Measurements from ENCODE around the gene SLC16A3. TPM values are rescaled to one million over a fixed set of nuclear protein-coding genes. Genes with fewer than 3 reads are reported as not detected.

SLC16A3 gene
- total and polyA plus RNA-seq, 4 donors = 1.1 to 10.5 (median 8.8) TPM

DNA sequence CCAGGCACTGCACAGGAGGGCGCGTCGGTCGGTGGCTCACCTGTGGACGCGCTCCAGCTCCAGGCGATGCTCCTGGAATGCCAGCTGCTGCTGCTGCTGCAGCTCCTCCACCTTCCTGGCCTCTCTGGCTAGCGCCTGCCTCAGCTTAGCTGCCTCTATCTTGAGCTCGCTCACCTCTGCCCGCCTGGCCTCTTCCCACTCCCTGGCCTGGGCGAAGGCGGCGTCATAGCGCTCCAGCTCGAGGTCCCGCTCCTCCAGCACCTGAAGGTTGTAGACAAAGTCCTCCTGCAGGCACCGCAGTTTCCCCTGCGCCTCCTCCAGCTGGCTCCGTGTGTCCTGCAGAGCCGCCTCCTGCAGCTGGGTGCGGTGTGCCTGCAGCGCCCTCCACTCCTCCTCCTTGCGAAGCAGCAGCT, 27.3 kb upstream of the SLC16A3 start:
- no peak overlapping the region for H3K4me3 ChIP-seq (ENCODE audit: low read depth in 1 of 3, low read length in 3 of 3)
- H3K27me3 ChIP-seq (ENCODE audit: control insufficient read depth in 4 of 4, insufficient read depth in 4 of 4, low read length in 3 of 4) = no peaks in the 10 kb centered on the region
- peaks cover 0 to 8% (median 0%) of the 10 kb centered on the region in 4 donors for H3K36me3 ChIP-seq (ENCODE audit: control insufficient read depth in 4 of 4, insufficient read depth in 3 of 4, low read depth in 1 of 4, low read length in 3 of 4)
- peaks cover 0 to 5% (median 2%) of the 10 kb centered on the region in 4 donors for H3K4me1 ChIP-seq (ENCODE audit: control insufficient read depth in 4 of 4, insufficient read depth in 4 of 4, low read length in 3 of 4)
- TF ChIP-seq YY1 (IDR thresholded peaks at IDR 0.05) (no peak), GABPA (IDR thresholded peaks at IDR 0.05 in 1 of 2, conservative IDR thresholded peaks at IDR 0.05 in 1 of 2) (no peak), JUND (IDR thresholded peaks at IDR 0.05) (no peak), RXRA (IDR thresholded peaks at IDR 0.05) (no peak), NR2F2 (IDR thresholded peaks at IDR 0.05) (no peak), REST (IDR thresholded peaks at IDR 0.05) (no peak), RAD21 (IDR thresholded peaks at IDR 0.05) (no peak), SP1 (IDR thresholded peaks at IDR 0.05) (no peak), HNF4A (conservative IDR thresholded peaks at IDR 0.05) (no peak), TAF1 (conservative IDR thresholded peaks at IDR 0.05) (no peak), FOXA2 (IDR thresholded peaks at IDR 0.05) (no peak), MAX (IDR thresholded peaks at IDR 0.05) (no peak), EGR1 (IDR thresholded peaks at IDR 0.05; ENCODE audit: low read depth in 2 of 2) (no peak), HNF4G (IDR thresholded peaks at IDR 0.05) (no peak), FOXA1 (IDR thresholded peaks at IDR 0.05) (no peak)
- TF ChIP-seq, protein P1, sequence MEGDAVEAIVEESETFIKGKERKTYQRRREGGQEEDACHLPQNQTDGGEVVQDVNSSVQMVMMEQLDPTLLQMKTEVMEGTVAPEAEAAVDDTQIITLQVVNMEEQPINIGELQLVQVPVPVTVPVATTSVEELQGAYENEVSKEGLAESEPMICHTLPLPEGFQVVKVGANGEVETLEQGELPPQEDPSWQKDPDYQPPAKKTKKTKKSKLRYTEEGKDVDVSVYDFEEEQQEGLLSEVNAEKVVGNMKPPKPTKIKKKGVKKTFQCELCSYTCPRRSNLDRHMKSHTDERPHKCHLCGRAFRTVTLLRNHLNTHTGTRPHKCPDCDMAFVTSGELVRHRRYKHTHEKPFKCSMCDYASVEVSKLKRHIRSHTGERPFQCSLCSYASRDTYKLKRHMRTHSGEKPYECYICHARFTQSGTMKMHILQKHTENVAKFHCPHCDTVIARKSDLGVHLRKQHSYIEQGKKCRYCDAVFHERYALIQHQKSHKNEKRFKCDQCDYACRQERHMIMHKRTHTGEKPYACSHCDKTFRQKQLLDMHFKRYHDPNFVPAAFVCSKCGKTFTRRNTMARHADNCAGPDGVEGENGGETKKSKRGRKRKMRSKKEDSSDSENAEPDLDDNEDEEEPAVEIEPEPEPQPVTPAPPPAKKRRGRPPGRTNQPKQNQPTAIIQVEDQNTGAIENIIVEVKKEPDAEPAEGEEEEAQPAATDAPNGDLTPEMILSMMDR (IDR thresholded peaks at IDR 0.05; ENCODE audit: low read depth, low read length, missing input control) = no peak
- TF ChIP-seq, protein P2, sequence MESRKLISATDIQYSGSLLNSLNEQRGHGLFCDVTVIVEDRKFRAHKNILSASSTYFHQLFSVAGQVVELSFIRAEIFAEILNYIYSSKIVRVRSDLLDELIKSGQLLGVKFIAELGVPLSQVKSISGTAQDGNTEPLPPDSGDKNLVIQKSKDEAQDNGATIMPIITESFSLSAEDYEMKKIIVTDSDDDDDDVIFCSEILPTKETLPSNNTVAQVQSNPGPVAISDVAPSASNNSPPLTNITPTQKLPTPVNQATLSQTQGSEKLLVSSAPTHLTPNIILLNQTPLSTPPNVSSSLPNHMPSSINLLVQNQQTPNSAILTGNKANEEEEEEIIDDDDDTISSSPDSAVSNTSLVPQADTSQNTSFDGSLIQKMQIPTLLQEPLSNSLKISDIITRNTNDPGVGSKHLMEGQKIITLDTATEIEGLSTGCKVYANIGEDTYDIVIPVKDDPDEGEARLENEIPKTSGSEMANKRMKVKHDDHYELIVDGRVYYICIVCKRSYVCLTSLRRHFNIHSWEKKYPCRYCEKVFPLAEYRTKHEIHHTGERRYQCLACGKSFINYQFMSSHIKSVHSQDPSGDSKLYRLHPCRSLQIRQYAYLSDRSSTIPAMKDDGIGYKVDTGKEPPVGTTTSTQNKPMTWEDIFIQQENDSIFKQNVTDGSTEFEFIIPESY (IDR thresholded peaks at IDR 0.05) = no peak
- H3K9me3 ChIP-seq (ENCODE audit: control insufficient read depth in 4 of 4, low read length in 3 of 4) = no peaks in the 10 kb centered on the region
- no peak overlapping the region for H3K9ac ChIP-seq (ENCODE audit: low read depth in 1 of 2, low read length in 2 of 2)
- 97% methylated on average over 23 of the region's 23 CpGs for WGBS
- no peak for DNase-seq (ENCODE audit: low spot score)
- H3K27ac ChIP-seq (ENCODE audit: low read depth in 1 of 2, low read length in 2 of 2) = no peak overlapping the region

DNA sequence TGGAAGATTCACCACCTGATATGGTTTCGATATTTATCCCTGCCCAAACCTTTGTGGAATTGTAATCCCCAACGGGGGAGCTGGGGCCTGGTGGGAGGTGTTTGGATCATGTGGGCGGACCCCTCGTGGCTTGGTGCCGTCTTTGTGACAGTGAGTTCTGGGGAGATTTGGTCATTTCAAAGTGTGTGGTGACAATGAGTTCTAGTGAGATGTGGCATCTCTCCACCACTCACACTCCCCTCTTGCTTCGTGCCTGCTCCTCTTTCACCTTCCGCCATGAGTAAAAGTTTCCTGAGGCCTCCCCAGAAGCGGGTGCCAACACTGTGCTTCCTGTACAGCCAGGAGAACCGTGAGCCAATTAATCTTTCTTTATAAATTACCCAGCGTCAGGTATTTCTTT, 25.9 kb upstream of the SLC16A3 start:
- 86% methylated on average over 10 of the region's 10 CpGs for WGBS
- no peak overlapping the region for H3K9ac ChIP-seq (ENCODE audit: low read depth in 1 of 2, low read length in 2 of 2)
- no peak for DNase-seq (ENCODE audit: low spot score)
- peaks cover 0 to 5% (median 2%) of the 10 kb centered on the region in 4 donors for H3K4me1 ChIP-seq (ENCODE audit: control insufficient read depth in 4 of 4, insufficient read depth in 4 of 4, low read length in 3 of 4)
- H3K27ac ChIP-seq (ENCODE audit: low read depth in 1 of 2, low read length in 2 of 2) = no peak overlapping the region
- peaks cover 0 to 1% (median 0%) of the 10 kb centered on the region in 4 donors for H3K36me3 ChIP-seq (ENCODE audit: control insufficient read depth in 4 of 4, insufficient read depth in 3 of 4, low read depth in 1 of 4, low read length in 3 of 4)
- H3K9me3 ChIP-seq (ENCODE audit: control insufficient read depth in 4 of 4, low read length in 3 of 4) = no peaks in the 10 kb centered on the region
- no peak overlapping the region for H3K4me3 ChIP-seq (ENCODE audit: low read depth in 1 of 3, low read length in 3 of 3)
- no peaks in the 10 kb centered on the region for H3K27me3 ChIP-seq (ENCODE audit: control insufficient read depth in 4 of 4, insufficient read depth in 4 of 4, low read length in 3 of 4)
- TF ChIP-seq, protein P1 (IDR thresholded peaks at IDR 0.05; ENCODE audit: low read depth, low read length, missing input control) = no peak
- TF ChIP-seq YY1 (IDR thresholded peaks at IDR 0.05) (no peak), HNF4G (IDR thresholded peaks at IDR 0.05) (no peak), MAX (IDR thresholded peaks at IDR 0.05) (no peak), GABPA (IDR thresholded peaks at IDR 0.05 in 1 of 2, conservative IDR thresholded peaks at IDR 0.05 in 1 of 2) (no peak), RAD21 (IDR thresholded peaks at IDR 0.05) (no peak), SP1 (IDR thresholded peaks at IDR 0.05) (no peak), TAF1 (conservative IDR thresholded peaks at IDR 0.05) (no peak), HNF4A (conservative IDR thresholded peaks at IDR 0.05) (no peak), FOXA1 (IDR thresholded peaks at IDR 0.05) (no peak), REST (IDR thresholded peaks at IDR 0.05) (no peak)
